HG02763 (cell line): ENCODE measurements around the gene BHLHA15.

Experiments
- ATAC-seq: cut with Tn5 transposase; IDR thresholded peaks from one replicate; pipeline ENCODE4 v1.9.1; 2021; ENCODE audit warnings: mild to moderate bottlenecking, moderate library complexity; ENCODE audit not compliant: unreplicated experiment

Gene BHLHA15

DNA sequence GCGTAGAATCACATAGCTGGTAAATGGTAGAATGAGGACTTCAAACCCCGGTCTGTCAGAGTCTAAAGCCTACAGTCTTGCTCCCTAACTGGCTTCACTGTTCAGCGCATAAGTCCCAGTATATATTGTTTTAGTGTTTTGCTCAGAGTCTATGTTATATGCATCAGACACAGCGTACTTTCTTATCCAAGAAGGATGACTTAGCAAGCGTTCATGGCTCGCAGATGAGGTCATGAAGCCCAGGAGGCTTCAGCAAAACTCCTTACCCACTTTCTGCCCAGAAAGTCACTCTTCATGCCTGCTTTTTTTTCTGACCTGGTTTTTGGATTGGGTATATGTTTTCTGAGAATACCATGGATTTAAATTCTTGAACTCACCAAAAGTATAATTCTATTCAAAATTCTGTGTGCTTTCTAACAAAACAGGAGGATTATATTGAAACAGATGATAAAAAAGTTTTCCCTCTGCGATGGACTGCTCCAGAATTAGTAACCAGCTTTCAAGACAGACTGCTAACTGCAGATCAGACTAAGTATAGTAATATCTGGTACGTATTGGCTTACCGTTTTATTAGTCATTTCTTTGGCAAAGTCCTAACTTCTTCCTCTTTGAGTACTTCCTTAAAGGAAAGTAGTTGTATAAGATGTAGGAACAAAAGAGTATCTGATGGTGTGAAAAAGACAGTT lies 24.6 kb upstream of the BHLHA15 start:
- no peak for ATAC-seq

GRCh38 chr7:98187138-98187502 lies 24.1 kb upstream of the BHLHA15 start:
- ATAC-seq, result no peak

DNA sequence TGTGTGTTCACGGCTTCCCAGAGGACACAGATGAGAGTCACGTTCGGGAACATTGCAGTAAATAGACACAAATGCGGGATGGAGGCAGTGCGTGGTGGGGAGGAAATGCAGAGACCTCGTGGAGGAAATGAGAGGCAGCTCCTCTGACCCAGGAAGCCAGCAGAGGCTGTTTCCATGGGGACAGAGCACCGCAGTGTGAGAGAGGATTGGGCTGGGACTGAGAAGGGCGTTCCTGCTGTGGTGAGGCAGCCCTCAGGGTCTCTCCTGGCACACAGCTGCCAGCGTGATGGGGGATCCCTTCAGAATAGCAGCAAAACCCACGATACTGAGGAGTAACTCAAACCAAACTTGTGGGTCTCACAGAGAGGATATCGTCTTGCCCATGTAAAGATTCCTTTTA lies 21.7 kb upstream of the BHLHA15 start:
- no peak for ATAC-seq

- no peak for ATAC-seq
These were observed 19.4 kb upstream of the BHLHA15 start for GRCh38 chr7:98191668-98192431.

GRCh38 chr7:98192781-98193457 lies 18.3 kb upstream of the BHLHA15 start:
- no peak for ATAC-seq

- no peak for ATAC-seq
These were observed 17.6 kb upstream of the BHLHA15 start for GRCh38 chr7:98193474-98194180.

GRCh38 chr7:98194186-98194585 lies 17.1 kb upstream of the BHLHA15 start:
- ATAC-seq, result no peak

DNA sequence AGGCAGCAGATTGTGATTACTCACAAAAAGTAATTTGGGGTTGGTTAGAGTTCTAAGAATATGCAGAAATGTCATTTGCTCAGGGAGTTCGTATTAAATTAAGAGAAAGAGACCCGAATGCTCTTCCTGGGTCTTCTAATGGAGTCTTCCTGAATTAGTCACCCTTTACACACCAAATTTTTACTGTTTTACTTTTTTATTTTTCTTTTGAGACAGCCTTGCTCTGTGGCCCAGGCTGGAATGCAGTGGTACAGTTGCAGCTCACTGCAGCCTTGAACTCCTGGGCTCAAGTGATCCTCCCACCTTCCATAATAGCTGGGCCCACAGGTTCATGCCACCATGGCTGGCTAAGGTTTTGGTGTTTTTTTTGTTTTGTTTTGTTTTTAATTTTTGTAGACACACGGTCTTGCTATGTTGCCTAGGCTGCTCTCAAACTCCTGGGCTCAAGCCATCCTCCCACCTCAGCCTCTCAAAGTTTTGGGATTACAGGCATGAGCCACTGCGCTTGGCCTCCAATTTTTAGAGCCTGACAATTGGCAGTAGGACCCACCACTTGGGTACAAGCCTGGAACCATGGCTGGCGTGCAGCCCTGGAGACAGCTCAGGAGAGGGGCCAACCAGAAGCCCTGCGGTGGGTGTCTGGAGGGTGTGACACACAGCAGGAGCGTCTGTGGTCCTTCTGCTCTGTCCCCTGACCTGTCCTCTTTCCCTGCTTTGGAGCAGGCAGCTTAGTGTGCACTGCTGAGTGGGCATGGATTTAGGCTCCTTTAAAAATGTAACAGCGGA lies 16.4 kb upstream of the BHLHA15 start:
- no peak for ATAC-seq

DNA sequence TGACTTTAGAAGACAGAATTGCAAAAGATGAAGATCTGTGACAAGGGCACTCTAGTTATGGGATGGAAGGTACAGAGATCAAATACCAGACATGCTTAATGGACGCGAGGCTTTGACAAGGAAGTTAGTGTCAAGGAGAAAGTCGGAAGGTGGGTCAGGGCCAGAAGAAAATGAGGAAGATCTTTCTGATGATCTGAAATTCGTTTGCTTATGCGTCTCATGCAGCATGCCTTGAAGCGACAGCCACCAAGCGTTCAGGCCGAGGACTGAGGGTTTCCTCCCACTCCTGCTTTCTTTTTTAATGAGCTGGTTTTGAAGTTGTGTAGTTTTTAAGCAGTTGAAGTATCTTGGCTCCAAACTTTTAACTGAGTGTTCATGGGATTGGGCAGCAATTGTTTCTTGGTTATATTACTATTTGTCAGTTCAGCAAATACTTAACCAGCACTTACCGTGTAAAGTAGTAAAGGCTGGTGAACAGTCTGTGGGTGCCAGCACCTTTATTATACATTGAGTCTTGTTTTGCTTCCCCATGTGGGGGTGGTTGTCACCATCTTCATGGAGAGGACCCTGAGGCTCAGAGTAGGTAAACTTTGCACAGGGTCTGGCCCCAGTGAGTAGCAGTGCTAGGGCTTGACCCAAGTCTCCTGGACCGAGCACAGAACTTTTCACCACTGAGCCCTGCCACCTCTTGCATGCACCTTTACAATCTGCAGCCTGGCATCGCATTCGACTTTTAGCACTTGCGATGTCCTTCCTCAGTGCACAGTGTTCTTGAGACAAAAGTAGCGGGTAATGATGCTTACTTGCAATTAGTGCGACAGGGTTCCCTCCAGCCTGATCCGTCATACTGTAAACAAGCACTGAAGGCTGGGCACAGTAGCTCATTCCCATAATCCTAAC lies 14.3 kb upstream of the BHLHA15 start:
- ATAC-seq, result no peak

DNA sequence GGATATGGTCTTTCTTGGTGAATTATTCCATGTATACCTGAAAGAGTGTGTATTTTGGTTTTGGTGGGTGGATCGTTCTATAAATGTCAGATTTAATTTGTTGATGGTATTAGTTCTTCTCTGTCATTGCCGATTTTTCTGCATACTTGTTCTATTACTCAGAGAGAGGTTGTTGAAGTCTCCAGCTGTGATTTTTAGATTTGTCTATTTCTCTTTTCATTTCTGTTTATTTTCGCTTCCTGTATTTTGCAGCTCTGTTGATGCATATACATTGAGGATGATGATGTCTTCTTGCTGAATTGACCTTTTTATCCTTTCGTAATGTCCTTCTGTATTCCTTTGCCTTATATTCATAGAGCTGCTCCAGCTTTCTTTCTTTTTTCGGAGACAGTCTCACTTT lies 12.1 kb upstream of the BHLHA15 start:
- ATAC-seq, result no peak

GRCh38 chr7:98200364-98200763 lies 10.9 kb upstream of the BHLHA15 start:
- ATAC-seq, result peak; percentile 42

- peak; percentile 89 for ATAC-seq
These were observed 8.7 kb upstream of the BHLHA15 start for GRCh38 chr7:98202367-98203195.

GRCh38 chr7:98203261-98203963 lies 7.8 kb upstream of the BHLHA15 start:
- peak; percentile 33 for ATAC-seq

- ATAC-seq, result no peak
These were observed 7.2 kb upstream of the BHLHA15 start for GRCh38 chr7:98203964-98204605.

DNA sequence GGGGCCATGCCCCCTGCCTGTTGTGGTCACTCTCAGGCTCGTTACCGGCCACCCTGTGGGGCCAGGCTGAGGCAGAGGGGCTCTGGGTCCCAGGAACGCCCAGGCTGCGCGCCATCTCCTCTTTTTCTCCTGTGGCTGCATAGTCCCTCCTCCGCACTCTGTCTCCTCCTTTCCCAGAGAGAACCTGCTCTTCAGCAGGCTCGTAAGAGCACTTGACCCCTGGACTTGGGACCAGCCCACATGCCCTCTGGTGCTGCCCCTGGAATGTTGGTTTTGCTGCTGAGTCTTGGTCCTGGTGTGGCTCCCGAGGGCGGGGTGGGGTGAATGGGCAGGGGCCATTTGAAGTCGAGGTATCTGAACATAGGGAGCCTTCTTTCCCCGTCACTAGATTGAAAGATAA lies 6.6 kb upstream of the BHLHA15 start:
- ATAC-seq, result no peak

DNA sequence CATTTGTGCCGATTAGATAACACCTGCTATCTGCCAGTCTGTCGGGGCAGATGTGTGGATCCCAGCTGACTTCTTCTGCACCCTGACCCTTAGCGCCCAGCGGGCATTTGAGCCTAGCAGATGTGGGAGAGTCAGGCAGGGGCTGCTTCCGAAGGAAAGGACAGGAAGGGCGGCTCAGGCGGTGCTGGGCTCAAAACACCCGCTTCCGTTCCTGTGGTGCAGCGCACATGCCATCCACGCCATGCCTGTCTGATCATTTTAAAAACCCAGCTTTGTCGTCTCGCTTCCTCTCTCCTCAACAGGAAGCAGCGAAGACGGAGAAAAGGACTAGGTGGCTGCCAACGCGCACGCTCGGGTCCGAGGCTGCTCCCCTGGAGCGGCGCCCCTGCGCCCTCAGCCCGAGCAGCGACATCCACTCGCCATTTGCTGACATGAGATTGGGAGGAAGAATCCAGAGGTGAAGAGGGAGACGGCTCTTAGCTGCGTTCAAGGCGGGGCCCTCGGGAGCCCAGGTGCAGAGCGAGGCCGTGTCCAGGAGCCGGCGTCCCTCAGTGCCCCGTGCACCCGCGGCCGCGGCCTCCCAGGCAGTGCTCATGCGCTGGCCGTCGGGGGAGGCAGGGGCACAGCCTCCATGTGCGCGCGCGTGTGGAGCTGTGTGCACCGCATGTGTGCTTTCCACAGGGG lies 5.9 kb upstream of the BHLHA15 start:
- ATAC-seq, result no peak
